Neuronal stem cell (in vitro differentiated cells): Measurements from ENCODE around the gene STH.

ENCODE experiments used
- DNase-seq: peaks from one replicate; pipeline ENCODE4 v3.0.0-alpha.2; 2013; ENCODE audit warnings: low spot score
- H2AFZ ChIP-seq: one replicate; pipeline ENCODE4 v1.6.1; 2013; ENCODE audit warnings: mild to moderate bottlenecking, low read length, inconsistent platforms
- H2AK5ac ChIP-seq: 2 replicates; pipeline ENCODE4 v1.6.1; 2013; ENCODE audit warnings: low read depth, mild to moderate bottlenecking, inconsistent platforms, low read length, moderate library complexity, mixed read lengths
- H2BK120ac ChIP-seq: 2 replicates; pipeline ENCODE4 v1.6.1; 2013; ENCODE audit warnings: low read depth, mild to moderate bottlenecking, inconsistent platforms, low read length, moderate library complexity, mixed read lengths
- H2BK12ac ChIP-seq: one replicate; pipeline ENCODE4 v1.6.1; 2013; ENCODE audit warnings: low read length, inconsistent platforms
- H2BK15ac ChIP-seq: 2 replicates; pipeline ENCODE4 v1.6.1; 2013; ENCODE audit warnings: mild to moderate bottlenecking, low read length, inconsistent platforms, mixed read lengths
- H2BK5ac ChIP-seq: one replicate; pipeline ENCODE4 v1.6.1; 2013; ENCODE audit warnings: inconsistent platforms, mild to moderate bottlenecking, low read length, moderate library complexity
- H3K14ac ChIP-seq: one replicate; pipeline ENCODE4 v1.6.1; 2013; ENCODE audit warnings: low read length, inconsistent platforms
- H3K18ac ChIP-seq: 2 replicates; pipeline ENCODE4 v1.6.1; 2013; ENCODE audit warnings: low read length, inconsistent platforms
- H3K23ac ChIP-seq: 2 replicates; pipeline ENCODE4 v1.6.1; 2013; ENCODE audit warnings: low read depth, mild to moderate bottlenecking, mixed read lengths, low read length, inconsistent platforms; ENCODE audit not compliant: poor library complexity
- H3K27ac ChIP-seq: replicated peaks from 3 replicates; pipeline ENCODE4 v1.5.1; 2013; ENCODE audit warnings: low read length, inconsistent platforms
- H3K27me3 ChIP-seq, 3 experiments: 2 replicates each; pipeline ENCODE4 v1.6.1; 2013; ENCODE audit warnings: low read length in 3 of 3, mild to moderate bottlenecking in 2 of 3, inconsistent platforms in 1 of 3, low read depth in 1 of 3, mixed read lengths in 1 of 3, moderate library complexity in 1 of 3; ENCODE audit not compliant: control insufficient read depth in 3 of 3, insufficient read depth in 3 of 3
- H3K36me3 ChIP-seq, 2 donors: replicated peaks in 1 of 2; 2 replicates each; pipeline ENCODE4 v1.6.1; 2013; ENCODE audit warnings: low read length in 2 of 2; ENCODE audit not compliant: control insufficient read depth in 2 of 2, insufficient read depth in 2 of 2
- H3K4ac ChIP-seq: 2 replicates; pipeline ENCODE4 v1.6.1; 2013; ENCODE audit warnings: inconsistent platforms, mild to moderate bottlenecking, low read length, moderate library complexity
- H3K4me1 ChIP-seq, 2 donors: 1 replicate in 1 of 2; 2 replicates in 1 of 2; pipeline ENCODE4 v1.6.1; 2013; ENCODE audit warnings: low read length in 2 of 2, low read depth in 1 of 2; ENCODE audit not compliant: control insufficient read depth in 2 of 2, insufficient read depth in 1 of 2
- H3K4me2 ChIP-seq: one replicate; pipeline ENCODE4 v1.6.1; 2013; ENCODE audit warnings: mild to moderate bottlenecking, low read length, inconsistent platforms; ENCODE audit not compliant: insufficient read depth, poor library complexity, severe bottlenecking
- H3K4me3 ChIP-seq, 2 donors: 2 replicates each; pipeline ENCODE4 v1.5.1; 2013; ENCODE audit warnings: low read length in 2 of 2, mild to moderate bottlenecking in 2 of 2, inconsistent platforms in 1 of 2, moderate library complexity in 1 of 2
- H3K79me1 ChIP-seq: one replicate; pipeline ENCODE4 v1.6.1; 2013; ENCODE audit warnings: low read depth, mild to moderate bottlenecking, inconsistent platforms, low read length, moderate library complexity
- H3K9ac ChIP-seq: one replicate; pipeline ENCODE4 v1.6.1; 2013; ENCODE audit warnings: mild to moderate bottlenecking, low read depth, low read length, inconsistent platforms; ENCODE audit not compliant: poor library complexity
- H3K9me3 ChIP-seq, 2 donors: replicated peaks in 1 of 2; 2 replicates each; pipeline versions ENCODE3 to v1.6.1; 2013; ENCODE audit warnings: low read length in 2 of 2, mild to moderate bottlenecking in 2 of 2, inconsistent platforms in 1 of 2, low read depth in 1 of 2, mixed read lengths in 1 of 2, moderate library complexity in 1 of 2; ENCODE audit not compliant: control insufficient read depth in 2 of 2, insufficient read depth in 1 of 2
- H4K8ac ChIP-seq: one replicate; pipeline ENCODE4 v1.6.1; 2013; ENCODE audit warnings: low read depth, mild to moderate bottlenecking, inconsistent platforms, low read length, moderate library complexity
- H4K91ac ChIP-seq: one replicate; pipeline ENCODE4 v1.6.1; 2013; ENCODE audit warnings: low read length, low read depth, mild to moderate bottlenecking, inconsistent platforms; ENCODE audit not compliant: poor library complexity
- WGBS, 2 donors: extraction: QIAGEN DNeasy Blood & Tissue Kit; methylation state at CpG; one replicate each; pipeline ENCODE4 v1.1.7; 2013; ENCODE audit warnings: missing lambda C conversion rate in 2 of 2, mixed read lengths in 1 of 2; ENCODE audit not compliant: insufficient read length in 2 of 2, insufficient replicate concordance in 1 of 2; ENCODE audit errors: extremely low coverage in 2 of 2; 5-methylcytosine and 5-hydroxymethylcytosine counted together

STH gene

GRCh38 chr17:46047398-46047797, 48.3 kb downstream of the STH start:
- no peak overlapping the region for H3K18ac ChIP-seq
- no peak overlapping the region for H4K91ac ChIP-seq
- WGBS, 2 donors = no CpG with 5 or more reads among the region's 5 CpGs
- H3K4me1 ChIP-seq = peaks cover 3 to 4% of the 10 kb centered on the region in 2 donors
- no peak overlapping the region for H3K14ac ChIP-seq
- no peak overlapping the region for H3K27ac ChIP-seq
- H3K9ac ChIP-seq = no peak overlapping the region
- H4K8ac ChIP-seq = no peak overlapping the region
- H2BK12ac ChIP-seq = no peak overlapping the region
- no peak overlapping the region for H2AK5ac ChIP-seq
- H3K36me3 ChIP-seq = peaks cover 24 to 97% of the 10 kb centered on the region in 2 donors
- H2BK120ac ChIP-seq = no peak overlapping the region
- H3K4me2 ChIP-seq = no peak overlapping the region
- H2AFZ ChIP-seq = no peak overlapping the region
- no peaks in the 10 kb centered on the region for H3K27me3 ChIP-seq
- DNase-seq = no peak
- no peak overlapping the region for H2BK5ac ChIP-seq
- no peak overlapping the region for H3K4ac ChIP-seq
- H3K23ac ChIP-seq = no peak overlapping the region
- H3K79me1 ChIP-seq = no peaks in the 10 kb centered on the region
- H2BK15ac ChIP-seq = no peak overlapping the region
- no peak overlapping the region for H3K4me3 ChIP-seq
- no peaks in the 10 kb centered on the region for H3K9me3 ChIP-seq

- WGBS, 2 donors = no CpG with 5 or more reads among the region's 8 CpGs
- Histone ChIP-seq H3K36me3 (peaks cover 24 to 96% of the 10 kb centered on the region in 2 donors), H3K4me3 (no peak overlapping the region), H3K4me2 (no peak overlapping the region), H3K9ac (no peak overlapping the region), H3K79me1 (no peaks in the 10 kb centered on the region), H3K18ac (no peak overlapping the region), H3K27ac (no peak overlapping the region), H3K23ac (no peak overlapping the region), H3K14ac (no peak overlapping the region), H3K4me1 (peaks cover under 1 to 4% of the 10 kb centered on the region in 2 donors), H3K9me3 (no peaks in the 10 kb centered on the region), H2BK5ac (no peak overlapping the region), H2AFZ (no peak overlapping the region), H2BK12ac (no peak overlapping the region), H3K27me3 (no peaks in the 10 kb centered on the region), H2BK15ac (no peak overlapping the region), H2AK5ac (no peak overlapping the region), H2BK120ac (no peak overlapping the region), H4K8ac (no peak overlapping the region), H4K91ac (no peak overlapping the region), H3K4ac (no peak overlapping the region)
- no peak for DNase-seq
Measured at GRCh38 chr17:46047856-46048255, 48.8 kb downstream of the STH start.
